CD4-positive, alpha-beta T cell treated with Interferon gamma for 1 hour (primary cell): ENCODE data around the gene COCH.
"Not testable (repeated sequence)": the region's sequence is repeated elsewhere in the genome, so short reads cannot be mapped to it uniquely, and the experiment has no call there.

Source experiments
- DNase-seq: peaks from one replicate; pipeline ENCODE4 v3.0.0-alpha.2; 2020

The COCH gene

GRCh38 chr14:30933937-30934336, 59.6 kb downstream of the COCH start:
- DNase-seq, result not testable (repeated sequence)

- DNase-seq, result no peak
Measured at GRCh38 chr14:30935445-30935844, 61.1 kb downstream of the COCH start.

GRCh38 chr14:30938617-30939016, 64.3 kb downstream of the COCH start:
- no peak for DNase-seq
